IPS-20b (cell line): ENCODE measurements around the gene NT5M.
A peak's percentile ranks its signal among the peaks of the same experiment; 100 is the strongest.

ENCODE experiments used
- H3K27ac ChIP-seq: one replicate; pipeline ENCODE4 v1.5.1; 2013; ENCODE audit warnings: low read length
- H3K27me3 ChIP-seq: 2 replicates; pipeline ENCODE4 v1.6.1; 2013; ENCODE audit warnings: mild to moderate bottlenecking, low read length, inconsistent platforms; ENCODE audit not compliant: insufficient read depth
- H3K36me3 ChIP-seq: 2 replicates; pipeline ENCODE4 v1.6.1; 2013; ENCODE audit warnings: low read depth, mild to moderate bottlenecking, inconsistent platforms, low read length, moderate library complexity; ENCODE audit not compliant: insufficient read depth
- H3K4me1 ChIP-seq: 2 replicates; pipeline ENCODE4 v1.6.1; 2013; ENCODE audit warnings: mild to moderate bottlenecking, control low read depth, inconsistent platforms, low read length, moderate library complexity; ENCODE audit not compliant: insufficient read depth
- H3K4me3 ChIP-seq: 2 replicates; pipeline ENCODE4 v1.5.1; 2013; ENCODE audit warnings: mild to moderate bottlenecking, low read length, inconsistent platforms
- H3K9ac ChIP-seq: 2 replicates; pipeline ENCODE4 v1.6.1; 2013; ENCODE audit warnings: low read depth, mild to moderate bottlenecking, inconsistent platforms, low read length, moderate library complexity
- H3K9me3 ChIP-seq: 2 replicates; pipeline ENCODE4 v1.6.1; 2013; ENCODE audit warnings: mild to moderate bottlenecking, low read depth, low read length, inconsistent platforms; ENCODE audit not compliant: insufficient read depth

NT5M gene

DNA sequence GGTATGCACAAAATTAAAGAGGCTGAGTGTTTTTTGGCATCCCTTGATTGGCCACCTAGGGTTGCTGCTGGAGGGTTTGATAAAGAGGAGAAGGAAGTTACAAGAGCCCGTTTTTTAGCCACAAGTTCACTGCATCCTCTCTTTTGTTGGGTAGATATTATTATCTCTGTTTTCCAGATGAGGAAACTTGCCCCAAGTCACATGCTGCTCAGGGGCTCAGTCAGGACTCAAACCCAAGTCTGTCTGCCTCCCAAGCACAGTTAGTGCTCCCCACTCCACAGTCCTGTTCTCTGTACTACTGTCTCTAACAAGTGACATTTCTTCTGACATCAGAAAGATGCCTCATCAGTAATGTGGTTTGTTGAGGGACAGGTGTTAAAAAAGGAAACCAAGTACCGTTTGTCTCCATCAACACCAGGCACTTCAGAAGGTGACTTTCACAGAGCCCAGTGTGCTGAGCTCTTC lies 1.4 kb downstream of the NT5M start:
- Histone ChIP-seq H3K4me3 (peak overlapping the region; percentile 73), H3K27me3 (peaks cover 15% of the 10 kb centered on the region), H3K27ac (no peak overlapping the region), H3K9ac (no peak overlapping the region; the same call in 1 of the 2 replicates), H3K9me3 (no peaks in the 10 kb centered on the region), H3K36me3 (no peaks in the 10 kb centered on the region), H3K4me1 (peaks cover 6% of the 10 kb centered on the region; the same call in 1 of the 2 replicates)

DNA sequence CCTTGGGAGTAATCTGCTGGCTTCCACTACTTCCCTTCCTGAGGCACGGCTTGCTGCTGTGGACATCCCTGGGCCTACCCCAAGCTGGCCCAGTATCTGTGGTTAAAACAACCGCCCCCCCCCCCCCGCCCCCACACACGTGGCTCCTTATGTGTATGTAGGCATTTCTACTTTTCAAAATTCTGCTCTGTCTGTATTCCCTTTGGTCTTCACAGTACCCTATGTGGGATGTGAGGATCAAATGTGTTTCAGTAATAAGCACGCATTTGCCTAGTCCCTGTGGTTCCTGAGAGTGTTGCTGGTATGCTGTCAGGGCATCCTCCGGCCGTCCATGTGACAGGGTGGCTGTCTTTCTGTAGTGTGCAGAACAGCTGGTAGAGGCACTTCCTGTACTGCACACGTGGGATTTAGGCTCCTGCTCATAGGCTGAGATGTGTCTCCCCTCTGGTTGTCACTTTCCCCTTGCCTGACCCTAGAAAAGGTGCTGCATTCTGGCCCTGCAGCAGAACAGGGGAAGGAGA lies 2.2 kb downstream of the NT5M start:
- Histone ChIP-seq H3K4me3 (no peak overlapping the region), H3K27ac (no peak overlapping the region), H3K9me3 (no peaks in the 10 kb centered on the region), H3K36me3 (no peaks in the 10 kb centered on the region), H3K4me1 (peaks cover 6% of the 10 kb centered on the region; the same call in 1 of the 2 replicates), H3K9ac (no peak overlapping the region), H3K27me3 (peaks cover 15% of the 10 kb centered on the region)

DNA sequence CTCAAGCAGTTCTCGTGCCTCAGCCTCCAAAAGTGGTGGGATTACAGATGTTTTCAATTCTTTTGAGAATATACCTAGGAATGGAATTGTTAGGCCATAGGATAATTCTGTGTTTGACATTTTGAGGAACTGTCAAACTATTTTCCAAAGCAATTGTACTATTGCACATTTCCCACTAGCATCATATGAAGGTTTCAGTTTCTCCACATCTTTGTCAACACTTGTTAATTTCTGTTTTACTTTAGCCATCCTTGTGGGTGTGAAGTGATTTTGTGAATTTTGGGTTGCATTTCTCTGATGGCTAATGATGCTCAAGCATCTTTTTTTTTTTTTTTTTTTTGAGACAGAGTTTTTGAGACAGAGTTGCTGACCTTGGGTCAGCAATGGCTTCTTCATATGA lies 6.2 kb downstream of the NT5M start:
- no peaks in the 10 kb centered on the region for H3K4me1 ChIP-seq
- H3K4me3 ChIP-seq, result no peak overlapping the region
- H3K9me3 ChIP-seq, result no peaks in the 10 kb centered on the region
- H3K36me3 ChIP-seq, result no peaks in the 10 kb centered on the region
- no peak overlapping the region for H3K27ac ChIP-seq
- H3K27me3 ChIP-seq, result peaks cover 8% of the 10 kb centered on the region
- no peak overlapping the region for H3K9ac ChIP-seq

DNA sequence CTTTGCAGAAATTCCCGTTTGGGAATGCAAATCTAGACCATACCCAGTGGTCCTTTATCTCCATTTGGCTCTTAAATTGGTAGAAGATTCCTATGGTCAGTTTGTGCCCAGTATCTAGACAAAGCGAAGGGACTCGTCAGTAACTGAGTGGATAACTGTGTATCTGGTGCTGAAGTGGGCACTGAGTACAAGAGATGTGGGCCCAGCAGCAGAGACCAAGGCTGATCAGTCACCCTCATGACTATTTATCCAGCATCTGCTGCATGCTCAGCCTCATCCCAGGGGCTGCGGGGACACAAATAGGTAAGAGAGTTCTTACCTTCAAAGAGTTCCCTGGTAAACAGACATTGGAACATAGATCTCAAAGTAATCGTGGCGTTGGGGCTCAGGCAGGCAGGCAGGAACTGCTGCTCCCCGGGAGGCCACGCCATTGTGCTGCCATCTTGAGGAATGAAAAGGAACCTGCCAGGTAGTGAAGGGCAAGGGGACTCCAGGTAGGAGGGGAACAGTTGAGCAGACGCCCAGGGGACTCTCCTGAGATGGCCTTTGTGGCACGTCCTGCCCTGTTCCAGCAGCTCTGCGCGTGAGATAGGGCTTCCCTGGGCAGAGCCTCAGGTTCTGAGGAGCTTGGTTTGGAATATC lies 10.3 kb downstream of the NT5M start:
- Histone ChIP-seq H3K9ac (no peak overlapping the region), H3K36me3 (no peaks in the 10 kb centered on the region), H3K27me3 (no peaks in the 10 kb centered on the region), H3K4me3 (no peak overlapping the region), H3K9me3 (no peaks in the 10 kb centered on the region), H3K27ac (no peak overlapping the region), H3K4me1 (no peaks in the 10 kb centered on the region; the same call in 1 of the 2 replicates)

DNA sequence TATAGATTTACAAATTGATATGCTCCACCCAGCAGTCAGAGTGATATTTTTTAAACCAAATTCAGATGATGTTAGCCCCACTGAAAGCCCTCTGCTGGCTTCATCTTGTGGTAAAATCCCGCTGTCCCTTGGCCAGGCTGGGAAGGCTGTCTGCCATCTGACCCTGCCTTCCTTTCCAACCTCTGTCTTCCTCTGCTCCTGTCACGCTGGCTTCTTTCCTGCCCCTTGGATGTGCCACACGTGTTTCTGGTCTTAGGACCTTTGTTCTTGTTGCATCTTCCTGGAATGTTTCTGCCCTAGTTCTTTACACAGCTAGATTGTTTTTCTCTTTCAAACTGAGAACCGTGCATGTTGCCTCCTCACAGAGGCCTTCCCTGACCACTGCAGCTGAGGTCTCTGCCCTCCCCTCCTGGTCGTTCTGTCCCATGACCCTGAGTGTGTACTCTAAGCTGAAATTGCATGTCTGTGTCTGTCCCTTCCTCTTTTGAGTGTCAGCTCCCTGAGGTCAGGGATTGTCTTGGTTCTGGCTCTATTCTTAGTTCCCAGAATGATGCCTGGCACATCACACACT lies 11.4 kb downstream of the NT5M start:
- no peak overlapping the region for H3K9ac ChIP-seq
- H3K36me3 ChIP-seq, result no peaks in the 10 kb centered on the region
- no peaks in the 10 kb centered on the region for H3K9me3 ChIP-seq
- H3K4me1 ChIP-seq, result no peaks in the 10 kb centered on the region; the same call in 1 of the 2 replicates
- H3K27ac ChIP-seq, result no peak overlapping the region
- H3K4me3 ChIP-seq, result no peak overlapping the region
- H3K27me3 ChIP-seq, result no peaks in the 10 kb centered on the region

DNA sequence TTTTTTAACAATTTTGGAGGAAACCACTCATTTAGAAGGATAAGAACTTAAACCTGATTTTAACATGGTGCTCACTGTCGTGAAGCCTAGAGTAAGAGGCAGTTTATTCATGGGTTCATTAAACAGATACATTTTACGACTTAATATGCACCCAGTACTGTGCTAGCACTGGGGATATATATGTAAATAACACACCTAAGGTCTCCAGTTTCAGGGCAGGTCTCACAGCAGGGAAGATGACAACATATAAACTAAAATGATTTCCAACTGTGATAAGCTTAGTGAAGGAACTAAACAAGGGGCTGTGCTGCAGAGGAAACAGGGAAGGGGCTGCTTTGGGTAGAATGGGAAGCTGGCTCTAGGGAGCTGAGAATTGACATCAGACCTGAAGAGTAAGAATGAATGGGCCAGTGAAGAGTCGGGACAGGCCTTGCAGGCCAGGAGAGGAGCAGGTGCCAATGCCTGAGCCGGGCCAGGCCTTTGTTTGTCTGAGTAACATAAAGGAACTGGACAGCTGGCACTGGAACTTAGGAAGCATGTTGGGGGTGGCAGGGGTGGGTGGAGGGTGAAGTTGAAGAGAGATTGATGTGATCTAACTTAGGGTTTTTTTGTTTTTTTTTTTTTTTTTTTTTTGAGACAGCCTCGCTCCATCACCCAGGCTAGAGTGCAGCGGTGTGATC lies 12.1 kb downstream of the NT5M start:
- Histone ChIP-seq H3K36me3 (no peaks in the 10 kb centered on the region), H3K27ac (no peak overlapping the region), H3K4me1 (no peaks in the 10 kb centered on the region; the same call in 1 of the 2 replicates)

DNA sequence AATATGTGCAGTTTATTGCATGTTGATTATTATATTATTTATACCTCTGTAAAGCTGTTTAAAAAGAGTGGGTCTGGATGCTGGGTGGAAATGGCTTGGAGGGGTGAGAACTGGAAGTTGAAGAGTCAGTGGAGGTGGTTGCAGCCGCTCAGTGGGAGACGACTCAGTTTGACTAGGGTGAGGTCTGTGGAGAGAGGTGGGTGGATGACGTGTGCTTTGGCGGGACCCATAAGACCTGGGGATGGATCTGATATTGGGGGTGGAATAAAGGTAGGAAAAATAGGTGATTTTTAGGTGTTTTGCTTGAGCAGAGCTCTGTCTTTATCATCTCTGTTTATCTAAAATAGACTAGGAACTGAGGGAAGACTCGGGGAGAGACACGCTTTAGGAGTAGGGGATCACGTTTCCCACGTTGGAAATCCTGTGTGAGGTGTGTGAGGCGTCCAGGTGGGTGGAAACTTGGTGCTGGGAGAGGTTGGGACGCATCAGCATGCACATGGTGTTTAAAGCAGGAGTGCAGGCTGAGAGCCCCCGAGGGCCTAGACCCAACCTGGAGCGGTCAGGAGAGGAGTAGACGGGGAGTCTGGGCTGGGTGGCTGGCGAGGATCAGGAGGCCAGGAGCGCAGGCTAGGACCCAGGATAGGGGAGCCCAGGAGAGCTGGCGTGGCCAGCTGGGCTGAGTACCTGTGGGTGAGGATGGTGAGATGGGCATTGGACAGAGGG lies 17.2 kb downstream of the NT5M start:
- Histone ChIP-seq H3K4me1 (no peaks in the 10 kb centered on the region; the same call in 1 of the 2 replicates), H3K36me3 (no peaks in the 10 kb centered on the region), H3K9me3 (no peaks in the 10 kb centered on the region), H3K27ac (no peak overlapping the region), H3K9ac (no peak overlapping the region), H3K4me3 (no peak overlapping the region), H3K27me3 (no peaks in the 10 kb centered on the region)

More for the DNA sequence above, 12.1 kb downstream of the NT5M start:
- Histone ChIP-seq H3K9ac (no peak overlapping the region), H3K4me3 (no peak overlapping the region), H3K9me3 (no peaks in the 10 kb centered on the region), H3K27me3 (no peaks in the 10 kb centered on the region)

DNA sequence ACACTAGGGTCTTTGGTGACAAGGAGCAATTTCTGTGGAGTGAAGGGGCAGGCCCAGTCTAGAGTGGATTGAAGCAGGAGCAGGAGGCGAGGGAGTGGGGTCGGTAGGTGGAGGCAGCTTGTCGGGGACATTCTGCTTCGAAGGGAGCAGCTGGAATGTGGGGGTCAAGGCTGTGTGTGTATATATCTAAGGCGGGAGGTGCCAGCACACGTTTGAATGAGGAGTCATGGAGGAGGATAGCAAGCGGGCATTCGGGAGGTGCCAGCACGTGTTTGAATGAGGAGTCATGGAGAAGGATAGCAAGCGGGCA lies 17.7 kb downstream of the NT5M start:
- no peaks in the 10 kb centered on the region for H3K27me3 ChIP-seq
- H3K27ac ChIP-seq, result no peak overlapping the region
- H3K9me3 ChIP-seq, result no peaks in the 10 kb centered on the region
- no peaks in the 10 kb centered on the region for H3K36me3 ChIP-seq
- H3K4me1 ChIP-seq, result no peaks in the 10 kb centered on the region
- no peak overlapping the region for H3K9ac ChIP-seq
- H3K4me3 ChIP-seq, result no peak overlapping the region

DNA sequence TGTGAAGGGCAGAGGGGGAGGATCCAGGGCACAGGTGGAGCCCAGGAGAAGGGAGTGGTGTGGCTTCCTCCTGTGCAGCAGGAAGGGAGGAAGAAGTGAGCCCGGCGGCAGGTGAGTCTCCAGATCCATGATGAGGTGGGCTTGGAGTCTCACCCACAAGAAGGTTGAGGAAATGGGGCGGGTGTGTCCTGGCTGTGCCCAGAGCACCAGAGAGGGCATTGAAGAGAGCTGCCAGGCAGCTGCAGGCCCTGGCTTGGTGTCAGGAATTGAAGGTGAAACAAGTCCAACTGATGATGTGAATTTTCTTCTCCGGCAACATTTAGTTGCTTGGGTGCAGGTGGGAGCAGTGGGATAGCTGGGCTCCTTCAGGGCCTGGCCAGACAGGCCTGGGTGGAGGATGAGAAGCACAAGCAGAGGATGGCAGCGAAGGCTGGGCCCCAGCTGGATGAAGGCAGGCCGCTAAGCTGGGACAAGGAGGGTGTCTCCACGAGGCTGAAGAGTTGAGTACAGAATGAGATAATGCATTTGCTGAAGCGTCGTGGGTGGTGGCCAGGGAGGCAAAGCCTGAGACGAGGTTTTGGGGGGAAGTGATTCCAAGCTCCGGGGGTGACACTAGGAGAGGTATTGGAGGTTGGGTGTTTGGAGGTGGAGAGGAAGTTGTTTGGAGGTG lies 18.3 kb downstream of the NT5M start:
- Histone ChIP-seq H3K9ac (no peak overlapping the region), H3K4me1 (no peaks in the 10 kb centered on the region), H3K27me3 (no peaks in the 10 kb centered on the region), H3K36me3 (no peaks in the 10 kb centered on the region), H3K9me3 (no peaks in the 10 kb centered on the region), H3K4me3 (no peak overlapping the region), H3K27ac (no peak overlapping the region)

DNA sequence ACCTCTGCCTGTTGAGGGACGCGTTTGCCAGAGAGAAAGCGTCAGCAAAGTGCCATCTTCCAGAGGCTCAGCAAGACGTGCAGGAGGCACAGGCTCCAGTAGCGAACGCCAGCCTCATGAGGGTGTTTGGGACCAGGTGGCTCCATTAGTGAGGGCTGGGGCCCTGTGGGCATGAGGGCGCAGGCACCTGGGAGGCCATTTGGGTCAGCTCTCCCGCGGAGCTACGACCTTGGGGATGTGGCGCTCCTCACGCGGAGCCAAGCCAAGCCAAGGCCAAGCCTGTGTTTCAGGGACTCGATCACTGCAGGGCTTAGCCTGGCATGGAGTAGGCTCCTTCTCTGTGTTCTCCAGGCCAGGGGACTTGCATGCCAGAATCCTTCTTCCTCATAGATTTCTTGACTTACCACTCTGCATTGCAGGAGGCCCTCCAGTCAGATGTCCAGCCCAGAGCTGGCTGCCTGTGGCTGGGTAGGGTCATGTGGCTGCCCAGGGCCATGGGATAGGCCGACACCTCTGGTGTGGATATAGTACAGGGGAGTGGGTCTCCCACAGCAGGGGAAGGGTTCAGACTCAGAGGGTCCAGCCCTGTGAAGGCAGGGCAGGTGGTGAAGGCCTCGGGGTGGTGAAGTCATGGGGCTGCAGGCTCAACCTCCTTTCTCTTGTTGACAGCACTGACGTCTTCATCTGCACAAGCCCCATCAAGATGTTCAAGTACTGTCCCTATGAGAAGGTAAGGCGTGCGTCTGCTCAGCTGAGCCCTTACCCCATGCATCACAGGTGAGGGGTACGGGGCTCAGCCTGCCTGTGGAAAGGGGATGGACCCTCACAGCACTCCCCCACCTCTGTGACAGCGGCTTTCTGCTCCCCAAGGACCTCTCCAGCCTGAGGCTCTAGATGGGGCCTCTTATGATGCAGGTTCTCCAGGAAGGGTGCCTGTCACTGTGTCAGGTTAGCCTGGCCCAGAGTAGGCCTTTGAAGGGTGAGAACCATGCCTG lies 19.6 kb downstream of the NT5M start:
- Histone ChIP-seq H3K36me3 (no peaks in the 10 kb centered on the region), H3K27ac (no peak overlapping the region), H3K4me1 (no peaks in the 10 kb centered on the region)

More for the DNA sequence above, 19.6 kb downstream of the NT5M start:
- no peak overlapping the region for H3K9ac ChIP-seq
- no peaks in the 10 kb centered on the region for H3K27me3 ChIP-seq
- no peak overlapping the region for H3K4me3 ChIP-seq
- H3K9me3 ChIP-seq, result no peaks in the 10 kb centered on the region
